T-helper 2 cell treated with Interferon-gamma antibody and Interleukin-4, amounts not matched to agents 5 μg/mL and 100 μg/mL, for 36 hours (primary cell): ENCODE results near the gene VKORC1.
A peak's percentile ranks its signal among the peaks of the same experiment; 100 is the strongest.

Experiments used
- DNase-seq: peaks from one replicate; pipeline ENCODE4 v3.0.0; 2021; ENCODE audit warnings: low spot score
- H3K27ac Mint-ChIP-seq: one replicate; pipeline ENCODE4 v1.8.0; 2021; ENCODE audit warnings: mild to moderate bottlenecking, mixed read lengths
- H3K27me3 Mint-ChIP-seq: one replicate; pipeline ENCODE4 v1.8.0; 2021; ENCODE audit warnings: low read depth, mixed read lengths
- H3K36me3 Mint-ChIP-seq: one replicate; pipeline ENCODE4 v1.8.0; 2021; ENCODE audit warnings: low read depth, mixed read lengths
- H3K4me1 Mint-ChIP-seq: one replicate; pipeline ENCODE4 v1.8.0; 2021; ENCODE audit warnings: low read depth, mixed read lengths
- H3K4me3 Mint-ChIP-seq: one replicate; pipeline ENCODE4 v1.8.0; 2022; ENCODE audit warnings: mild to moderate bottlenecking, moderate library complexity, mixed read lengths
- H3K9me3 Mint-ChIP-seq: one replicate; pipeline ENCODE4 v1.8.0; 2021; ENCODE audit warnings: mixed read lengths

The VKORC1 gene

DNA sequence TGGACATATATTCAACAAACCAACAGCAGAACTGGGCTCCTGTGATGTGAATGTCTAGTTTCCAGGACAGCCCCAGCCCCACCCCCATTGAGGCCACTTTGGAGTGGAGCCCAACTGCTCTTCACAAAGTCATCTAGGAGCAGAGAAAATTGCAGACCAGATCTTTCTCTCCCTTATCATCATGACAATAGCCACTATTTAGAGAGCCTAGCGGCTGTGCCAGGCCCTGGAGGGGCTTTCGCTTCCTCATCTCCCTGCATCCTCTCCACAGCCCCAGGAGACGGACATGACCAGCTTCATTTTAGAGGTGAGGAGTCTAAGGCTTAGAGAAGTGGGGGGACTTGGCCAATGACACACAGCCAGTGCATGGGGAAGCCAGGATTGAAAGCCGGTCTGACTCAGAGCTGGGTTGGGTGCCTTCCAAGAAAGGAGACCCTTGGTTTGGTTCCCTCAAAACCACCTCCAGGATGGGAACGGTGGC lies 39.5 kb upstream of the VKORC1 start:
- Mint-ChIP-seq H3K9me3 (no peaks in the 10 kb centered on the region), H3K4me1 (no peaks in the 10 kb centered on the region), H3K27ac (no peak overlapping the region), H3K27me3 (no peaks in the 10 kb centered on the region), H3K4me3 (no peak overlapping the region), H3K36me3 (peaks cover 2% of the 10 kb centered on the region)
- DNase-seq: no peak

DNA sequence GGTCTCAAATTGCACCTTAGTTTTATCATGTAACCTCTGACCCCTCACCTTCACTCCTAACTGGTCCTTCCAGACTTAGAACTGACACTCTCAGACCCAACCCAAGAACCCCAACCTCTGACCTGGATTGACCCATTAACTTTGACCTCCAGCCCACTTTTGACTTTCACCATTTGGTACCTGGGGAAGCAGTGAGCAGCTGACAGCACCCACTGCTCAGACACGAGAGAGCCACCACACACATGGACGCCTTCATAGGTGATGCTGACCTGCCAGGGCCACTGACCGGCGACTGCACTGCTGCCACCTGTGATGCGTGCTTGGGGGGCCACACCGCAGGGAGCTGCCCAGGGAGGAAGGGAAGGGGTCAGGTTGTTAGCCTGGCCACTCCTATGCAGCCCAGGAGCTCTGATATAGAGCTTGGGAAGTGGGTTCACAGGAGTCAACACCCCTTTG lies 38.5 kb upstream of the VKORC1 start:
- Mint-ChIP-seq H3K27me3 (no peaks in the 10 kb centered on the region), H3K27ac (no peak overlapping the region), H3K9me3 (no peaks in the 10 kb centered on the region), H3K4me1 (peaks cover 3% of the 10 kb centered on the region), H3K4me3 (no peak overlapping the region), H3K36me3 (peaks cover 2% of the 10 kb centered on the region)
- no peak for DNase-seq

DNA sequence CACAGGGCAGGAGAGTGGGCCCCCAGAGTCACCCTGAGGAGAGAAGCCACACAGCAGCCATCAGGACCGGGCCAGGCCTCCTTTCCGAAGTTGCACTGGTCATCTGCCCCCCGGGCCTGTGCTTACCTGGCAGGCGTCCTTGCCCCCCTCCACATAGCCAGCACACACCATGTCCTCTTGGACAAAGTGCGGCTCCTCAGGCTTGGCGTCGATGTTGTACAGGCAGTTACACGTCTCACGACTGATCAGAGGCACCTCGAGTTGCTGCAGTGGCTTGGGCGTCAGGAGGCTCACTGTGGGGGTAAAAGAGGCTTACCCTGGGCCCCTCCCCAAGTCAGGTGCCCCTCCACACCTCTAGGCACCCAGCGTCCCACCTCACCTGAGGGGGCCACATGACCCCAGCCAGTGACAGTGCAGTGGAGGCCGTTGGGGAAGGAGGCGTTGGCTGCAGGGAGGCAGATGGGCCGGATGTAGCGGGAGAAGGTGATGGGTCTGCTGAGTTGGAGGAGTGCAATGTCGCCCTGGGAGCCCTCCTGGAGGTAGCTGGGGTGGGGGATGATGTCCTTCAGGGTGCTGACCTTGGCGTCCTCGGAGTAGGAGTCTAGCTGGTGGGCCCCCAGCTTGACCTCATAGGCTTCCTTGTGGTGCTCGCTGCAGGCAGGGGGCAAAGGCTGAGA lies 37.8 kb upstream of the VKORC1 start:
- Mint-ChIP-seq H3K27me3 (no peaks in the 10 kb centered on the region), H3K4me1 (peaks cover 3% of the 10 kb centered on the region), H3K36me3 (peaks cover 7% of the 10 kb centered on the region), H3K9me3 (no peaks in the 10 kb centered on the region), H3K27ac (no peak overlapping the region), H3K4me3 (no peak overlapping the region)
- DNase-seq: no peak

DNA sequence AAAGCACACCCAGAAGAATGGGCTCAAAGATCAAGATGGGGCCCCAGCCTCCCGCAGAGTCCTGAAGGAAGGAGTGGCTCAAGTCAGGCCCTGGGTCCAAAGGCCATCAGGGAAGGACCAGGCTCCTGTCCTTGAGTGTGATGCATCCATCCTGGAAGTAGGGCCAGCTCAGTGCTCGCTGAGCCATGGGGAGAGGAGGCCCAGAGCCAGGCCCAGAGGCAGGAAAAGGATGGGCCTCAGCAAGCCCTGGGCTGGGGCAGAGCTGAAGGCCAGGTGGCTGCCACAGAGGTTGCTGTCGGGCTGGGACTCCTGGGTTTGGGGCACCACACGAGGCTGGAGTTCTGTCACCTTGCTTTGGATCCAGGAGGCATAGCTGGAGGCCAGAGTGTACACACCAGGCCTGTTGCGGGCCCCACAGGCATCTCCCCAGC lies 37.3 kb upstream of the VKORC1 start:
- peaks cover 3% of the 10 kb centered on the region for H3K4me1 Mint-ChIP-seq
- no peak overlapping the region for H3K27ac Mint-ChIP-seq
- H3K9me3 Mint-ChIP-seq: no peaks in the 10 kb centered on the region
- H3K36me3 Mint-ChIP-seq: peaks cover 9% of the 10 kb centered on the region
- no peak overlapping the region for H3K4me3 Mint-ChIP-seq
- H3K27me3 Mint-ChIP-seq: no peaks in the 10 kb centered on the region
- no peak for DNase-seq

DNA sequence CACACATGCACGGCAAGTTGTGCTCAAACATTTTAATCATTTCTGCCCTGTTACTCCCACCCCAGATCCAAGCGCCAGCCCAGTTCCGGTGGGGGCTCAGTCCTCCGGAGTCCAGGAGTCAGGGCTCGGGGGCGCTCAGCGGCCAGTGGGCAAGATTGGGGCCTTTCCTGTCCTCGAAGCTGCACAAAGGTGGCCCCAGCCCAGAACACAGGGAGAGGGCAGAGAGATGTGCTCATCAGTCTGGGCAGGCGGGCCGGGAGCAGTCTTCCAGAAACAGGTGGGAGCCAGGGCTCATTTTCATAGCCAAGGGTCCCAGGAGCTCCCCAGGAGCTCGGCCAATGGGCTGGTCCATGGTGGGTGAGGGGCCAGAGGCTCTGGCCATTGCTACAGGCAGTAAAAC lies 36.8 kb upstream of the VKORC1 start:
- Mint-ChIP-seq H3K4me1 (peaks cover 3% of the 10 kb centered on the region), H3K27ac (no peak overlapping the region), H3K9me3 (no peaks in the 10 kb centered on the region), H3K36me3 (peaks cover 10% of the 10 kb centered on the region), H3K27me3 (no peaks in the 10 kb centered on the region), H3K4me3 (no peak overlapping the region)
- no peak for DNase-seq

DNA sequence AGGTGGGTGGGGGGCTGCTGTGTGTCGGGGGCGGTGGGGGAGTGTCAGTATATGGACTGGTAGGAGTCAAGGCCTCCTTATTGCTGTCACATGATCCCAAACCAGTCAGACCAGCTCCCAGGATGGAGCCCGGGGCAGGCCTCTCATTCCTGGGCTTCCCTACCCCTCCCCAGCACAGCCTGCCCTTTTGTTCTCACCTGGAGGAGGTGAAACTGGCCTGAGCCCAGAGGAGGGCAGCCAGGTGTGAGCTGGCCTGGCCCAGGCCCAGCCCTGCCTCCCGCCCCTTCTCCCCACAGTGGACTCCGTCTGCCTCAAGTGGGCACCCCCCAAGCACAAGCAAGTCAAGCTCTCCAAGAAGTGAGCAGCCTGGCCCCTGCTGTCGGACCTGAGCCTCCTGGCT lies 36.3 kb upstream of the VKORC1 start:
- Mint-ChIP-seq H3K4me3 (no peak overlapping the region), H3K27me3 (no peaks in the 10 kb centered on the region), H3K4me1 (peaks cover 3% of the 10 kb centered on the region), H3K27ac (no peak overlapping the region), H3K36me3 (peaks cover 14% of the 10 kb centered on the region), H3K9me3 (no peaks in the 10 kb centered on the region)
- DNase-seq: no peak

DNA sequence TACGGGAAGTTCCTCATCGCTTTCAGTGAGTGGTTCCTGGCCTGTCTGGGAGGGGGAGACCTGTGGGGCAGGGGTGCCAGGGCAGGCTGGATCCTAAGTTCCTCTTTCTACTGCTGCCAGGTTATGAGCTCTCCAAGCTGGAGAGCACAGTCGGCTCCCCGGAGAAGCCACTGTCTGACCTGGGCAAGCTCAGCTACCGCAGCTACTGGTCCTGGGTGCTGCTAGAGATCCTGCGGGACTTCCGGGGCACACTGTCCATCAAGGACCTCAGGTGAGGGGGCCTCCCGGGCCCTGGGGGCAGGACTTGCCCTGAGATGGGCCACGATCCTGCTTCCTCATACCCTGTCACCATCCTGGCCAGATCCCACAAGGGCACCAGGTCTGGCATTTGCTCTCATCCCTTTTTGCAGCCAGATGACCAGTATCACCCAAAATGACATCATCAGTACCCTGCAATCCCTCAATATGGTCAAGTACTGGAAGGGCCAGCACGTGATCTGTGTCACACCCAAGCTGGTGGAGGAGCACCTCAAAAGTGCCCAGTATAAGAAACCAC lies 35.8 kb upstream of the VKORC1 start:
- Mint-ChIP-seq H3K9me3 (no peaks in the 10 kb centered on the region), H3K4me3 (no peak overlapping the region), H3K36me3 (peaks cover 16% of the 10 kb centered on the region), H3K27ac (no peak overlapping the region), H3K27me3 (no peaks in the 10 kb centered on the region), H3K4me1 (peaks cover 3% of the 10 kb centered on the region)
- DNase-seq: no peak

DNA sequence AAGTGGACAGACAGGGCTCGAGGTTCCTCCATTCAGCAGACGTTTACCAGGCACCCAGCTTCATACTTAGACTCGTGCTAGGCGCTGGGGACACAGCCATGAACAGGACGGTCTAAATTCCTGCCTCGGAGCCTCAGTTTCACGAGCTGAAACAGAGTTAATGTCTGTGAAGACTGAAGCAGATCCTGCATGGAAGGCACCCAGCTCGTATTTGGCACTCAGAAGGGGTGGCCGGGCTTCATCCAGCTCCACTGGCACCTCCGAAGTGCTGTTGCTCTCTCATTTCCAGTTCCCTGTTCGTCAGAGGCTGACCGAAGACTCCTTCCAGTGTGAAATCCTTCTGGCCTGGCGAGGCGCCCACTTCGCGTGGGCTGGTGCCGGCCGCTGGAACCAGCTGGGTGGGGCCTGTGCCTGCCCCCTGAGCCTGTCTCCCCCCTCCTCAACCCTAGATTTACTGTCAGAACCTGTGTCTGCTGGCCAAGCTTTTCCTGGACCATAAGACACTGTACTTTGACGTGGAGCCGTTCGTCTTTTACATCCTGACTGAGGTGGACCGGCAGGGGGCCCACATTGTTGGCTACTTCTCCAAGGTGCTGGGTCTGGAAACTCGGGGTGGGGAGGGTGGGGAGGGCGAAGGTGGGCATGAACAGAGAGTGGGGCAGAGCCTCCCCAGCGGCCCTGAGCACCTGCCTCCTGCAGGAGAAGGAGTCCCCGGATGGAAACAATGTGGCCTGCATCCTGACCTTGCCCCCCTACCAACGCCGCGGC lies 35.2 kb upstream of the VKORC1 start:
- Mint-ChIP-seq H3K27me3 (no peaks in the 10 kb centered on the region), H3K36me3 (peaks cover 16% of the 10 kb centered on the region), H3K4me1 (peaks cover 3% of the 10 kb centered on the region), H3K4me3 (no peak overlapping the region), H3K27ac (no peak overlapping the region), H3K9me3 (no peaks in the 10 kb centered on the region)
- DNase-seq: no peak

DNA sequence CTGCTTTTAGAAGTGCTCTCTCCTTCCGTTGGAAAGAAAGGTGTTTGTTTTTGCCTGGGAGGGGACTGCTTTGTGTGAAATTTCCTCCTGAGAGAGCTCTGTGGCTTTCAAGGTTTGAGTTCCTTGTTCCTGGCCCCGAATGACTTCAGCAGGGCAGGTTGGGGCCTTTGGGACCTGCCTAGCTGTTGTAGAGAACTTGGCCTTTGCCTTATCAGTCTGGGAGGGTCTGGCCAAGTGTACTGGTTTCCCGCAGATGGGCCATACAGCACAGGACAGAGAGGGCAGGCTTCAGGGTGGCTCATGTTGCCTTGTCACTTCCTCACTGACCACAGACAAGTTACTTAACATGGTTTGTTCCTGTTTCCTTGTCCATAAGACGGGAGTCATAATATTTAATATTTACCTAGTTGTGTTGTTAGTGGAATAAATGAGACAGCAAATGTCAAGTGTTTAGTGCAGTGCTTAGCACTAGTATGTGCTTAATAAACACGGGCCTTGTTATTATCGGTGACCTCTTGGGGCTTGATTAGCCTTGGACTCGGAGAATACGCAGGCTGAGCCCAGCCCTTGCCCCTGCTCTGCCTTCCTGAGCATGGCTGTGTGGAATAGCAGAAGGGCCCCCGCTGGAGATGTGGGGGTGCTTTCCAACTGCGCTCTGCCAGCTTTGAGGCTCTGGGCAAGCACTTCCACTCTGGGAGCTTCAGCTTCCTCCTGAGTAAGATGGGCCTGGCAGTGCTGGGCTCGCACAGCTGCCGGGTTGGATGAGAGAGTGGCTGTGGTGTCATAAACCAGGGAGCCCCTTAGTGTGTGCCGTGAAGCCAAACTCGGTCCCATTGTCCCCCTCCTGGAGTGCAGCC lies 34.3 kb upstream of the VKORC1 start:
- no peak for DNase-seq
- Mint-ChIP-seq H3K27me3 (no peaks in the 10 kb centered on the region), H3K9me3 (no peaks in the 10 kb centered on the region), H3K4me1 (peaks cover 3% of the 10 kb centered on the region), H3K36me3 (peaks cover 16% of the 10 kb centered on the region), H3K27ac (peak overlapping the region; percentile 36), H3K4me3 (no peak overlapping the region)

DNA sequence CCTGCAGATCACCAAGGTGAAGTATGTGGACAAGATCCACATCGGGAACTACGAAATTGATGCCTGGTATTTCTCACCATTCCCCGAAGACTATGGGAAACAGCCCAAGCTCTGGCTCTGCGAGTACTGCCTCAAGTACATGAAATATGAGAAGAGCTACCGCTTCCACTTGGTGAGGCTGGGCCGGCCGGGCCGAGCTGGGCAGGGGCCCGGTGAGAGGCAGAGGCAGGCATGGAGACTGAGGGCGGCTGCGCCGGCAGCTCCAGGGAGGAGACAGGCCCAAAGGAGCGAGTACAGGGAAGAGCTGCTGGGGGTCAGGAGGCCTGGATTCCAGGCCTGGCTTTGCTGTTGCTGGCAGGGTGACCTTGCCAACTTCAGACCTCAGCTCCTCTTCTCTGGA lies 32.6 kb upstream of the VKORC1 start:
- peaks cover 21% of the 10 kb centered on the region for H3K36me3 Mint-ChIP-seq
- H3K27me3 Mint-ChIP-seq: no peaks in the 10 kb centered on the region
- no peak overlapping the region for H3K4me3 Mint-ChIP-seq
- DNase-seq: no peak
- no peak overlapping the region for H3K27ac Mint-ChIP-seq
- H3K4me1 Mint-ChIP-seq: peaks cover 3% of the 10 kb centered on the region
- no peaks in the 10 kb centered on the region for H3K9me3 Mint-ChIP-seq

DNA sequence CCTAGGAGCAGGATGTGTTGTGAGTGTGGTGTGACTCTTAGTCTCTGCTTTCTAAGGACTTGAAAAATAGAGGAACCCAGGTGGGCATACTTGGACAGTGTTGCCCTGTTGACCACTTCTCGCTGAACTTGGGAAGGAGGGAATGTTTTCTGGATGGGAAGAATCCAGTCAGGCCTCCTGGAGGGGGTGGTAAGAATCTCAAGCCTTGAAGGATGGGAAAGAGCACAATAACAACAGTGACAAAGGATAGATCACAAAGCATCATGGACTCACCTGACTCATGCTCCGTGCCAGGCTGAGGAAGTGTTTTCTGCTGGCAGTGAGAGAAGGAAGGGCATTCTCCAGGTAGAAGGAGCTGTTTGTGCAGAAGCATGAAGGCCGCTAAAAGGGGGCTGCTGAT lies 31.2 kb upstream of the VKORC1 start:
- Mint-ChIP-seq H3K27me3 (no peaks in the 10 kb centered on the region), H3K9me3 (no peaks in the 10 kb centered on the region), H3K4me3 (no peak overlapping the region), H3K4me1 (peaks cover 3% of the 10 kb centered on the region), H3K36me3 (peaks cover 28% of the 10 kb centered on the region), H3K27ac (no peak overlapping the region)
- no peak for DNase-seq

DNA sequence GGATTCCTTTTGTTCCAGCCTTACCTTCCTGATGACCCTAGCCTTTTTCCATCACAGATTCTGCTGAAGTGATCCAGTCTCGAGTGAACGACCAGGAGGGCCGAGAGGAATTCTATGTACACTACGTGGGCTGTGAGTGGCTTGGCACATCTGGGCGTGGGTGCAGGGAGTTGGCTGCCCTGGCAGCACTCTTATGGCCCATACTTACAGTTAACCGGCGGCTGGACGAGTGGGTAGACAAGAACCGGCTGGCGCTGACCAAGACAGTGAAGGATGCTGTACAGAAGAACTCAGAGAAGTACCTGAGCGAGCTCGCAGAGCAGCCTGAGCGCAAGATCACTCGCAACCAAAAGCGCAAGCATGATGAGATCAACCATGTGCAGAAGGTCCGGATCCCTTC lies 25.5 kb upstream of the VKORC1 start:
- Mint-ChIP-seq H3K36me3 (peaks cover 24% of the 10 kb centered on the region), H3K4me1 (peaks cover 13% of the 10 kb centered on the region), H3K9me3 (no peaks in the 10 kb centered on the region), H3K4me3 (no peak overlapping the region), H3K27me3 (no peaks in the 10 kb centered on the region), H3K27ac (no peak overlapping the region)
- DNase-seq: no peak

DNA sequence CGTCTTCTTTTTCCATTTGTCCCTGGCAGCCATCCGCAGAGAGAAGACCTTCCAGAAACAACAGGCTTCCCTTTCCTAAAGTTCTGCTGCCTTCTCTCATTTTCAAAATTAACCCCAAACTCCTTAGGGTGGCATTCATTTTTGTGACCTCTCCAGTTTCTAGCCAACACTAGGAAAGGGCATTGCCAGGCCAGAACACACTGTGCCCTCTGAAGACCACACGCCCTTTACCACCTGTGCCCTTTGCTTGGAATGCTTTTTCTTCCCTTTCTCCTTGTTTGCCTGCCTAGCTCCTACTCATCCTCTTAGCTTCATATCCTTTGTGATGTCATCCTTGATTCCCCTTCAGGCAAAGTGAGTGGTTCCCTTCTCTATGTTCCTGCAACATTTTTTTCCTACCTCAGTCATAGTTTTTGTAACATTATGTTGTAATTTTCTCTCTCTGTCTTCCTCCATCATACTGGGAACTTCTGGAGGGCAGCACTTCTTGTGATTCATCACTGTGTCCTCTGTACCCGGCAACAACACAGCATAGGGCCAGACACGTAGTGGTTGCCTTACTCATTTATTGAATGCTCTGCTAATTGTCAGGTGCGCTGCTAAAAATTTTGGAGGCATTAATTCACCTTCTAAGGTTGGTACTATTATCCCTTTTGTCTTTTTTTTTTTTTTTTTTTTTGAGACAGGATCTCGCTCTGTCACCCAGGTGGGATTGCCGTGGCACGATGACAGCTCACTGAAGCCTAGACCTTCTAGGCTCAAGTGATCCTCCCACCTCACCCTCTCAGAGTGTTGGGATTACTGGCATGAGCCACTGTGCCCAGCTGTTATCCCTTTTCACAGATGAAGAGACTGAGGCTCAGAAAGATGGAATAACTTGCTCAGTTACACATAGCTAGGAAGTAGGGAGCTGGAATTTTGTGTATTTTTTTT lies 23.9 kb upstream of the VKORC1 start:
- Mint-ChIP-seq H3K27me3 (no peaks in the 10 kb centered on the region), H3K27ac (peak overlapping the region; percentile 81), H3K4me1 (peaks cover 18% of the 10 kb centered on the region), H3K4me3 (peak overlapping the region; percentile 86), H3K36me3 (peaks cover 21% of the 10 kb centered on the region), H3K9me3 (no peaks in the 10 kb centered on the region)
- no peak for DNase-seq
